Stimulated activated CD4-positive, alpha-beta T cell treated with anti-CD3 and anti-CD28 coated beads, Interleukin-2, amount 100 ng/mL, for 48 hours (primary cell): ENCODE measurements around the gene SIRT2.
"Not testable (repeated sequence)": the region's sequence is repeated elsewhere in the genome, so short reads cannot be mapped to it uniquely, and the experiment has no call there.

ENCODE experiments used
- DNase-seq, 2 donors: peaks; one replicate each; pipeline ENCODE4 v3.0.0-alpha.2; 2020

Gene SIRT2

GRCh38 chr19:38862321-38863059, 36.9 kb downstream of the SIRT2 start:
- no peak for DNase-seq

- no peak for DNase-seq
Observed at GRCh38 chr19:38861368-38861767, 38.0 kb downstream of the SIRT2 start.

GRCh38 chr19:38859631-38860204, 39.7 kb downstream of the SIRT2 start:
- not testable (repeated sequence) for DNase-seq

- no peak for DNase-seq
Observed at GRCh38 chr19:38856813-38857212, 42.6 kb downstream of the SIRT2 start.

- not testable (repeated sequence) for DNase-seq
Observed at GRCh38 chr19:38855751-38856150, 43.7 kb downstream of the SIRT2 start.

GRCh38 chr19:38854961-38855360, 44.5 kb downstream of the SIRT2 start:
- not testable (repeated sequence) for DNase-seq

GRCh38 chr19:38853214-38853613, 46.2 kb downstream of the SIRT2 start:
- DNase-seq: no peak

- peak; percentile 39 to 44 for DNase-seq
Observed at GRCh38 chr19:38852231-38853044, 47.0 kb downstream of the SIRT2 start.

GRCh38 chr19:38851622-38852230, 47.7 kb downstream of the SIRT2 start:
- peak; percentile 88 to 89 for DNase-seq

- DNase-seq: no peak
Observed at GRCh38 chr19:38850976-38851621, 48.3 kb downstream of the SIRT2 start.

GRCh38 chr19:38850436-38850975, 48.9 kb downstream of the SIRT2 start:
- peak; percentile 95 to 96 for DNase-seq

GRCh38 chr19:38849860-38850435, 49.5 kb downstream of the SIRT2 start, which contains the start of gene HNRNPL:
Gene HNRNPL (minus strand): TSS chr19:38849986. CDS start chr19:38849966, 20 bp downstream.
- peak; percentile 97 to 98 for DNase-seq

- peak; percentile 98 to 99 for DNase-seq
Observed at GRCh38 chr19:38849147-38849859, 50.1 kb downstream of the SIRT2 start.

GRCh38 chr19:38848299-38849146, 50.9 kb downstream of the SIRT2 start:
- DNase-seq: no peak

- DNase-seq: no peak
Observed at GRCh38 chr19:38846097-38846496, 53.3 kb downstream of the SIRT2 start.

- DNase-seq: no peak
Observed at GRCh38 chr19:38845374-38846024, 53.9 kb downstream of the SIRT2 start.

GRCh38 chr19:38844093-38844686, 55.2 kb downstream of the SIRT2 start:
- no peak for DNase-seq

- DNase-seq: no peak
Observed at GRCh38 chr19:38843175-38843758, 56.2 kb downstream of the SIRT2 start.
